Transverse colon (tissue), 4 donors: Measurements from ENCODE around the gene GPR142.

Experiments used
- POLR2A ChIP-seq: fragments of 450-650 bp; IDR thresholded peaks from one replicate; pipeline ENCODE4 v1.6.1; 2016; ENCODE audit warnings: antibody characterized with exemption, mild to moderate bottlenecking, moderate library complexity
- POLR2AphosphoS5 ChIP-seq, 3 donors: sonication (generic); formaldehyde crosslinking; IDR thresholded peaks; one replicate each; pipeline ENCODE4 v1.6.1; 2016; ENCODE audit warnings: antibody characterized with exemption in 3 of 3
- TF ChIP-seq, protein P1 (sequence below), 5 experiments: fragments of 200-600 bp in 3 of 5; fragments of 450-650 bp in 2 of 5; sonication (generic) in 3 of 5; IDR thresholded peaks; 1 replicate in 2 of 5; 2 replicates in 3 of 5; pipeline ENCODE4 v1.5.1; 2016 to 2017; ENCODE audit warnings: antibody characterized with exemption in 5 of 5, inconsistent platforms in 3 of 5, mild to moderate bottlenecking in 2 of 5, moderate library complexity in 1 of 5

DNA sequence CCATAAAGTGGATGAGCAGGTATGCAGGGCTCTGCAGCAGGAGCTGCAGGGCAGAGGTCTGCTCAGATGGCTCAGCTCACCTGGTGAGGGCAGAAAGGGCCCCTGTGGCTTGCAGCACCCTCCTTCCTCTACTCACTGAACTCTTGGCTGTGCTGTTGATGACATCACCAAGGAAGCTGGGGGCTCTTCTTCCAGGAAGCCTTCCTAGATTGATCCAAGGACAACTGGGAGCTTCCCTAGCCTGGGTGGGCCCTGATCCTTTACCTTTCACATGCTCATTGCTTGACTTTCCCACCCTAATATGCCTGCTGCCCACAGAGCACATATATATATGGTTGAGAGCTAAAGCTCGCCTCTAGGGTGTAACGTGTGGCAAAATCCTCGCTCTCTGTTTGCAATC lies 38.8 kb upstream of the GPR142 start:
- TF ChIP-seq POLR2AphosphoS5 (IDR thresholded peaks at IDR 0.05) = no peak
- TF ChIP-seq POLR2A = no peak
- TF ChIP-seq, protein P1, sequence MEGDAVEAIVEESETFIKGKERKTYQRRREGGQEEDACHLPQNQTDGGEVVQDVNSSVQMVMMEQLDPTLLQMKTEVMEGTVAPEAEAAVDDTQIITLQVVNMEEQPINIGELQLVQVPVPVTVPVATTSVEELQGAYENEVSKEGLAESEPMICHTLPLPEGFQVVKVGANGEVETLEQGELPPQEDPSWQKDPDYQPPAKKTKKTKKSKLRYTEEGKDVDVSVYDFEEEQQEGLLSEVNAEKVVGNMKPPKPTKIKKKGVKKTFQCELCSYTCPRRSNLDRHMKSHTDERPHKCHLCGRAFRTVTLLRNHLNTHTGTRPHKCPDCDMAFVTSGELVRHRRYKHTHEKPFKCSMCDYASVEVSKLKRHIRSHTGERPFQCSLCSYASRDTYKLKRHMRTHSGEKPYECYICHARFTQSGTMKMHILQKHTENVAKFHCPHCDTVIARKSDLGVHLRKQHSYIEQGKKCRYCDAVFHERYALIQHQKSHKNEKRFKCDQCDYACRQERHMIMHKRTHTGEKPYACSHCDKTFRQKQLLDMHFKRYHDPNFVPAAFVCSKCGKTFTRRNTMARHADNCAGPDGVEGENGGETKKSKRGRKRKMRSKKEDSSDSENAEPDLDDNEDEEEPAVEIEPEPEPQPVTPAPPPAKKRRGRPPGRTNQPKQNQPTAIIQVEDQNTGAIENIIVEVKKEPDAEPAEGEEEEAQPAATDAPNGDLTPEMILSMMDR (IDR thresholded peaks at IDR 0.05) = no peak
